IPS-20b (cell line): ENCODE measurements around the gene HLA-DOA.

Experiments
- H3K27ac ChIP-seq: one replicate; pipeline ENCODE4 v1.5.1; 2013; ENCODE audit warnings: low read length
- H3K27me3 ChIP-seq: 2 replicates; pipeline ENCODE4 v1.6.1; 2013; ENCODE audit warnings: mild to moderate bottlenecking, low read length, inconsistent platforms; ENCODE audit not compliant: insufficient read depth
- H3K36me3 ChIP-seq: 2 replicates; pipeline ENCODE4 v1.6.1; 2013; ENCODE audit warnings: low read depth, mild to moderate bottlenecking, inconsistent platforms, low read length, moderate library complexity; ENCODE audit not compliant: insufficient read depth
- H3K4me1 ChIP-seq: 2 replicates; pipeline ENCODE4 v1.6.1; 2013; ENCODE audit warnings: mild to moderate bottlenecking, control low read depth, inconsistent platforms, low read length, moderate library complexity; ENCODE audit not compliant: insufficient read depth
- H3K4me3 ChIP-seq: 2 replicates; pipeline ENCODE4 v1.5.1; 2013; ENCODE audit warnings: mild to moderate bottlenecking, low read length, inconsistent platforms
- H3K9ac ChIP-seq: 2 replicates; pipeline ENCODE4 v1.6.1; 2013; ENCODE audit warnings: low read depth, mild to moderate bottlenecking, inconsistent platforms, low read length, moderate library complexity
- H3K9me3 ChIP-seq: 2 replicates; pipeline ENCODE4 v1.6.1; 2013; ENCODE audit warnings: mild to moderate bottlenecking, low read depth, low read length, inconsistent platforms; ENCODE audit not compliant: insufficient read depth

Gene HLA-DOA

DNA sequence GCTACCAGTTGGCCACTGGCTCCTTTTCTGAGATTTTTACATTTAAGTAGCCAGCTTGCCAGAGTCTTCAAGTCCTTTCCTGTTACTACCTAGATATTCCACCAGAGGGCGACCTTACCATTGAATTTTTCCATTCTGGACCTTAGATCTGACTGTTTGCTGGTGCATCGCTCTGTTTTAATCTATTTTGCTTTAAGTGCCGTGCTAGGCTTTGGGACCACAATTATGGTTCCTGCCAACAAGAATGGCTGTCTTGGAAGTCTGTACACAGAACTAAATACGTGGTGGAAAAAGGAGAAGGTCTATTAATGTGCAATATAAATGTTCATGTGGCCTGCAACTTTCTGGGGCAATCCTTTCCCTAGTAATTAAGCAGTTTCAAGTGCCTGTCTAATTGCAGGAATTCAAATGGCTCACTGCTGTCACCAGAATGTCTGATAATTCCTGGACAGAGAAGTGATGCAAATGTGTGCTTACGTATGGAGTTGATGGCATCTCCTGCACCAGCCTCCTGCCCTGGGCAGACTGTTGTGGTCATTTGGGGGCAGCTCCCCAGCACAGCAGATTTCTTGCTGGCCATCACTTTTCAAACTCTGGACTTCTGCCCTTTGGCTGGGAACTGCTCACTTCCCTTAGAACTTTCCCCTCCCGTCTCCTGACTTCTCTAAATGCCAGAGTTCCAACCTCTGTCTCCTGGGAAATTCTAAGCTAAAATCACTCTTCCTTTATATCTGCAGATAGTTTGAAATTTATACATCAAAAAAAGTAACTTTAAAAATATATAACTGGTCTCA, 5.6 kb upstream of the HLA-DOA start:
- Histone ChIP-seq H3K9me3 (no peaks in the 10 kb centered on the region), H3K27me3 (no peaks in the 10 kb centered on the region), H3K27ac (no peak overlapping the region), H3K36me3 (no peaks in the 10 kb centered on the region), H3K4me3 (no peak overlapping the region), H3K9ac (no peak overlapping the region), H3K4me1 (peaks cover 14% of the 10 kb centered on the region; the same call in 1 of the 2 replicates)

DNA sequence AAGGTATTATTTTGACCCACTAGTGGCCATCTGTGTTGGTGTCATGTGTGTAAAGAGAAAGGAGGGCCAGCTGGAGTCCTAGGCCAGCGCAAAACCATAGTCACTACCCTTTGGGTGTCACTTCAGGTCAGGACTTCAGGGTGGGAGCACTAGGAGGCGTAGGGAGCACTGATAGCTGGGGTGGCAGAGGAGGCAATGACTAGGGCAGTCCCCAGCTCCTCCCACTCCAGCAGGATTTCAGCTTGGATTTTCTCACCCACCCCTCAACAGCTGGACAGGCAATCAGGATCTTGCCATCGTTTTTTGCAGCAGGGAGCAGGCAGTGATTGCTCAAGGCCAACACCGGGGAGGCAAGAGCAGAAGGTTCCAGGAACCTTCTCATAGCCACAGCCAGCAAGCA, 4.2 kb upstream of the HLA-DOA start:
- H3K27me3 ChIP-seq, result no peaks in the 10 kb centered on the region
- no peak overlapping the region for H3K9ac ChIP-seq

DNA sequence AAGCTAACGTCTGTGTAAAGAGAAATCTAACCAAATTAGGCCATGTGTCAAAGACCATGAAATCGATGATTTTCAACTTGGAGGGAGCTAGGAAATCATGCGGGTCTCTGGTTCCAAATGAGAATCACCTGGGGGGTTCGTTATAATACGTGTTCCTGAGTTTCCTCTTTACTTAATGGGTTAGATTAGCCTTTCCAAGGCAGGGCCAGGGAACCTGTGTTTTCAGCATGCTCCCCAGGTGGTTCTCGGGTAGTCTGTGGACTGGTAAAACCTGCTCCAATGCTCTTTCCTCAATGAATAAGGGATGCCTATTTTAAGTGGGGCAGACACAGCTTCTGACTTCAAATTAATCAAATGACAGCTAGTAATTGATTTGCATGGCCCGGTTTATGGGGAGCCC, 965 bp upstream of the HLA-DOA start:
- Histone ChIP-seq H3K36me3 (no peaks in the 10 kb centered on the region), H3K9me3 (no peaks in the 10 kb centered on the region), H3K27ac (no peak overlapping the region), H3K4me3 (no peak overlapping the region), H3K27me3 (no peaks in the 10 kb centered on the region), H3K9ac (no peak overlapping the region), H3K4me1 (peaks cover 15% of the 10 kb centered on the region; the same call in 1 of the 2 replicates)

More for the DNA sequence above, 4.2 kb upstream of the HLA-DOA start:
- Histone ChIP-seq H3K4me3 (no peak overlapping the region), H3K9me3 (no peaks in the 10 kb centered on the region), H3K27ac (no peak overlapping the region), H3K36me3 (no peaks in the 10 kb centered on the region), H3K4me1 (peaks cover 15% of the 10 kb centered on the region; the same call in 1 of the 2 replicates)

DNA sequence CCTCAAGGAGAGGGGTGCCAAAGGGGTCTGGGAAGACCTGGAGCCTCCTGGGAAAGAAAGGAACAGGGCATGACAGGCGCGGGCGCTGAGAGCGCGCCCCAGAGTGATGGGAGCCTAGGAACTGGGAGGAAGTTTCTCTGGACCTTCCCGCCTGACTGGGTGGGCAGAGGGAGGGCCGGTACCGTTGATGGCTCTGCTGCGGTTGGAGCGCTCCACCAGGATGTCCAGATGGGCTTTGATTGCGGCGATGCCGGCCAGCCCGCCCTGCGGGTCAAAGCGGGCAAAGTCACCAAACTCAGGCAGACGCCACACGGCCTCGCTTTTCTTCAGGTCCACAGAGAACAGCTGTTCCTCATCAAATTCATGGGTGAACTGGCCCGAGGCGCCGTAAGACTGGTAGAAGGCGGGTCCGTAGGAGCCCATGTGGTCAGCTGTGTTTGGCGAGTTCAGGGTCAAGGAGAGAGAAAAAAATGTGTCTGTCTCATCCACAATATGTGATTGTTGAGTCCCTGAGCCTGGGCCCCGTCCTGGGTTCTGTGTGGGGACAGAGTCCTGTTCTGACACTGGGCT, 1.5 kb downstream of the HLA-DOA start:
- H3K27ac ChIP-seq, result no peak overlapping the region
- H3K36me3 ChIP-seq, result no peaks in the 10 kb centered on the region
- H3K4me1 ChIP-seq, result peaks cover 11% of the 10 kb centered on the region; the same call in 1 of the 2 replicates
- no peak overlapping the region for H3K9ac ChIP-seq
- no peak overlapping the region for H3K4me3 ChIP-seq
- no peaks in the 10 kb centered on the region for H3K9me3 ChIP-seq
- no peaks in the 10 kb centered on the region for H3K27me3 ChIP-seq

DNA sequence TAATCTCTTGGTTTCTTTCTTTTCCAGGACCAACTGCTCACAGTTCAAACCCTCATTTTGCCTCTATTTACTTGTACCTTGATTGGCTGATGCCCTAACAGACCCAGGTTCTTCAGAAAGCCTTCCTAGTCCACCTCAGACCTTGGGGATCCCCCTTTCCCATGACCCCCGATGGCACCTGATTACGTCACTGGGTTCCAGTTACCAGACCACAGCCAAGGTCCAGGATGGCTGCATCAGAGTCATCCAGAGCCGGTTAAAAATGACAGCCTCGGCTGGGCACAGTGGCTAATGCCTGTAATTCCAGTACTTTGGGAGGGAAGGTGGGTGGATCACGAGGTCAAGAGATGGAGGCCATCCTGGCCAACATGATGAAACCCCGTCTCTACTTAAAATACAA, 4.5 kb downstream of the HLA-DOA start:
- no peak overlapping the region for H3K27ac ChIP-seq
- no peak overlapping the region for H3K9ac ChIP-seq
- no peaks in the 10 kb centered on the region for H3K4me1 ChIP-seq
- no peak overlapping the region for H3K4me3 ChIP-seq
- H3K27me3 ChIP-seq, result peaks cover 10% of the 10 kb centered on the region
- H3K9me3 ChIP-seq, result no peaks in the 10 kb centered on the region
- H3K36me3 ChIP-seq, result no peaks in the 10 kb centered on the region

GRCh38 chr6:33001685-33002084, 7.7 kb downstream of the HLA-DOA start:
- H3K27ac ChIP-seq, result no peak overlapping the region
- no peaks in the 10 kb centered on the region for H3K36me3 ChIP-seq
- H3K9me3 ChIP-seq, result no peaks in the 10 kb centered on the region
- H3K9ac ChIP-seq, result no peak overlapping the region
- peaks cover 10% of the 10 kb centered on the region for H3K27me3 ChIP-seq
- no peak overlapping the region for H3K4me3 ChIP-seq
- no peaks in the 10 kb centered on the region for H3K4me1 ChIP-seq

DNA sequence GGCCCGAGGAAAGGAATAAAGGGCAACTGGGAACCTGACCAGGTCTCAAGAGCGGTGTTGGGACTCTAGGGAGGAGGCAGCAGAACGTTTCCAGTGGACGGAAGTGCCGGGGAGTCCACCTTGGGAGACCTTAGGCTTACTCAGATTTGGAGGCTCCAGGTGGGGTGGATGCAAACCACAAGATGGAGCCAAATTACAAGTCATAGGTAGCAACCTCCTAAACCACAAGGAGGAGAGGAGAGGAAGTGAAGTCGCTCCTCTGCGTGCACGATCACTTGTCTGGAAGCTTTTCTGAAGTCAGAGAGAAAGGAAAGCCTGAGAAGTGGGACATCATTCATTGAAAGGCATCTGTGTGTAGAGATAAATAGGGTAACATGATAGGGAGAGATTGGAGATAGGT, 9.3 kb downstream of the HLA-DOA start:
- Histone ChIP-seq H3K9ac (no peak overlapping the region), H3K9me3 (no peaks in the 10 kb centered on the region), H3K4me1 (no peaks in the 10 kb centered on the region), H3K36me3 (no peaks in the 10 kb centered on the region), H3K27ac (no peak overlapping the region), H3K27me3 (peaks cover 10% of the 10 kb centered on the region), H3K4me3 (no peak overlapping the region)

DNA sequence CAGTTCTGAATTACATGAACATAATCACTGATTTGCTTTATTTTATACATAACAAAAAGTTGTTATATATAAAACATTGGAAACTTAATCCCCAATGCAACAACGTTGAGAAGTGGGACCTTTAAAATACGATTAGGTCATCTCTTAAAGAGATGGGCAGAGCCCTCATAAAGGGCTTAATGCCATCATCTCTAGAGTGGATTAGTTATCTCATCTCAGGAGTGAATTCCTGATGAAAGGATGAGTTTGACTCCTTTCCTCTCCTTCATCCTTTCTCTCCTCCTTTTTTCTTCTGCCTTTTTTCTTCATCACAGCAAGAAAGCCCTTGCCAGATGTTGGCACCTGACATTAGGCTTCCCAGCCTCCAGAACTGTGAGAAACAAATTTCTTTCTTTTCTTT, 13.9 kb downstream of the HLA-DOA start:
- Histone ChIP-seq H3K9me3 (no peaks in the 10 kb centered on the region), H3K27me3 (peaks cover 3% of the 10 kb centered on the region), H3K4me3 (no peak overlapping the region), H3K27ac (no peak overlapping the region), H3K9ac (no peak overlapping the region), H3K36me3 (no peaks in the 10 kb centered on the region), H3K4me1 (no peaks in the 10 kb centered on the region)

DNA sequence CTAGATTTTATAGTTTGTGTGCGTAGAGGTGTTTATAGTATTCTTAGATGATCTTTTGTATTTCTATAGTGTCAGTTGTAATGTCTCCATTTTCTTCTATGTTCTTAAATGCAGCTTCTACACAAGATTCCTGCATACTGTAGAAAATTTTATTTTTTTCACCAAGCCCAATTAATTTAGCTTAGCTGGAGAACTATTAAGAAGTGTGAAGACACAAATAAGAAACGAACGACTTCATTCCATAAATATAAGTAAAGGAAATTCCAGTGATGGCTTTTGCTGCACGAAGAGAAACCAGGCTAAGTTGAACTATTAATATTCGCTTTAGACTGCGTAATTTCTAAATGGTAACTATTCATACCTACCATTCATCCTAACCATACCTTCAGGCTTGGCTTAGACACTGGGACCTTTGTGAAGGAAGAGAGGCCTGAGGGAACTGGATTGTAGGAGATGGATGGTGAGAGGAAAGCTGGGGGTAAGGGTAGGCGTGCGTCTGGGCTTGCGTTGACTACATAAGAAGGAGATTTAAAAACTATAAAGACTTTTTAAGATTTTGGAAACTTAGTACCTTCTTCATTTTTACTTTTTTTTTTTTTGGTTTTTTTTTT, 15.9 kb downstream of the HLA-DOA start:
- no peak overlapping the region for H3K4me3 ChIP-seq
- H3K27me3 ChIP-seq, result no peaks in the 10 kb centered on the region
- no peak overlapping the region for H3K27ac ChIP-seq
- no peak overlapping the region for H3K9ac ChIP-seq
- H3K4me1 ChIP-seq, result no peaks in the 10 kb centered on the region
- no peaks in the 10 kb centered on the region for H3K9me3 ChIP-seq
- no peaks in the 10 kb centered on the region for H3K36me3 ChIP-seq

DNA sequence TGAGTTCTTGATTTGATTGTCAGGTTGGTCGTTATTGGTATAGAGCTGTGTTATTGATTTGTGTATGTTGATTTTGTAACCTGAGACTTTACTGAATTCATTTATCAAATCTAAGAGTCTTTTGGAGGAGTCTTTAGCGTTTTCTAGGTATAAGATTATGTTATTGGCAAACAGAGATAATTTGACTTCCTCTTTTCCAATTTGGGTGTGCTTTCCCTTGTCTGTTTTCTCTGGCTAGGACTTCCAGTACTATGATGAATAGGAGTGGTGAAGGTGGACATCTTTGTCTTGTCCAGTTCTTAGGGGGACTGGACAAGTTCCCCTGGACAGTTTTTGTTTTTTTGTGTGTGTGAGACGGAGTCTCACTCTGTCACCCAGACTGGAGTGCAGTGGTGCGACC, 17.4 kb downstream of the HLA-DOA start:
- no peaks in the 10 kb centered on the region for H3K36me3 ChIP-seq
- no peak overlapping the region for H3K4me3 ChIP-seq
- H3K9me3 ChIP-seq, result no peaks in the 10 kb centered on the region
- no peak overlapping the region for H3K27ac ChIP-seq
- no peak overlapping the region for H3K9ac ChIP-seq
- no peaks in the 10 kb centered on the region; the same call in 1 of the 2 replicates for H3K4me1 ChIP-seq
- no peaks in the 10 kb centered on the region for H3K27me3 ChIP-seq

DNA sequence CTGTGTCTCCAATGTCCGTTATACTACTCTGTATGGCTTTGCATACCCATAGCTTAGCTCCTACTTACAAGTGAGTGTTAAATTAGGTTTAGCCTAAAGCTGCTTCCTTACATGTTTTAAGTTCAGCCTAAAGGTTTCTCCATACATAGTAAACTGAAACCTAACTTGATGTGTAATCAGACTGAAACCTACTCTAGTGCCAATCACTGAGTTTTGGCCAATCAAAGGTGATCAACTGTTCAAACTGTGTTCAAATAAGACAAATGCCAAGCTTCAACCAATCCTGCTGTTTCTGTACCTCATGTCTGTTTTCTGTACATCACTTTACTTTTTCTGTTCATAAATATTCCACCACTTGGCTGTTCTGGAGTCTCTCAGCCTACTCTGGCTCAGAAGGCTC, 20.0 kb downstream of the HLA-DOA start:
- H3K4me3 ChIP-seq, result no peak overlapping the region
- no peak overlapping the region for H3K9ac ChIP-seq
- H3K9me3 ChIP-seq, result no peaks in the 10 kb centered on the region
- no peaks in the 10 kb centered on the region; the same call in 1 of the 2 replicates for H3K4me1 ChIP-seq
- no peaks in the 10 kb centered on the region for H3K27me3 ChIP-seq
- no peaks in the 10 kb centered on the region for H3K36me3 ChIP-seq
- H3K27ac ChIP-seq, result no peak overlapping the region
